Ovary (tissue), 9 donors: ENCODE measurements around the gene ANO6. TPM values are rescaled to one million over a fixed set of nuclear protein-coding genes. Genes with fewer than 3 reads are reported as not detected.
"Not testable (repeated sequence)": the region's sequence is repeated elsewhere in the genome, so short reads cannot be mapped to it uniquely, and the experiment has no call there.

ENCODE experiments used
- DNase-seq, 5 donors: peaks; one replicate each; pipeline ENCODE4 v3.0.0-alpha.2; 2019 to 2020
- H3K27ac ChIP-seq, 2 donors: fragments of 200-600 bp; one replicate each; pipeline versions ENCODE4 v1.5.1 to v1.8.0; 2019 to 2022
- H3K27me3 ChIP-seq: fragments of 200-600 bp; one replicate; pipeline ENCODE4 v1.8.0; 2022
- H3K36me3 ChIP-seq: fragments of 200-600 bp; sonication (generic); one replicate; pipeline ENCODE4 v1.5.1; 2019
- H3K4me1 ChIP-seq: one replicate; pipeline ENCODE4 v1.8.1; 2013; ENCODE audit warnings: mild to moderate bottlenecking, moderate library complexity; ENCODE audit not compliant: insufficient read depth
- H3K4me3 ChIP-seq: fragments of 200-600 bp; sonication (generic); one replicate; pipeline ENCODE4 v1.5.1; 2017
- H3K9me3 ChIP-seq, 2 donors: fragments of 200-600 bp in 1 of 2; sonication (generic) in 1 of 2; one replicate each; pipeline versions ENCODE4 v1.5.1 to v1.8.1; 2013 to 2019; ENCODE audit warnings: mild to moderate bottlenecking in 1 of 2, moderate library complexity in 1 of 2
- CTCF ChIP-seq, 3 donors: fragments of 450-650 bp in 2 of 3; fragments of 200-600 bp in 1 of 3; IDR thresholded peaks; one replicate each; pipeline versions ENCODE4 v1.5.1 to v1.8.0; 2016 to 2022; ENCODE audit warnings: antibody characterized with exemption in 3 of 3, mild to moderate bottlenecking in 1 of 3
- EP300 ChIP-seq: sonication (generic); formaldehyde crosslinking; IDR thresholded peaks from one replicate; pipeline ENCODE4 v1.6.1; 2017; ENCODE audit warnings: antibody characterized with exemption
- POLR2A ChIP-seq: fragments of 450-650 bp; IDR thresholded peaks from one replicate; pipeline ENCODE4 v1.6.1; 2017; ENCODE audit warnings: antibody characterized with exemption, mild to moderate bottlenecking, moderate library complexity
- WGBS, 3 donors: extraction: QIAGEN DNeasy Blood & Tissue Kit in 1 of 3; methylation state at CpG; one replicate each; pipeline versions ENCODE4 v1.1.5 to v1.1.7; 2013 to 2017; 5-methylcytosine and 5-hydroxymethylcytosine counted together
- intact Hi-C, 4 donors: fragments of 100-400 bp; cut with DNase I; formaldehyde crosslinking; loops; one replicate each; pipeline versions ENCODE4 v1.11.0 to v1.15.1; 2022 to 2023
- polyA plus RNA-seq, 2 donors: library from polyadenylated mRNA; stranded (reverse); fragments of 200-250 nt in 1 of 2; fragments of 350-450 nt in 1 of 2; fragmentation: Illumina TruSeq in 1 of 2; extraction: RNeasy Lipid Tissue Mini Kit (QIAGEN cat#74804) in 1 of 2; gene quantifications; one replicate each; pipeline ENCODE4 v1.2.3, GENCODE V29; 2013 to 2014
- total RNA-seq, 7 donors: library from RNA; depleted of rRNA in 2 of 7; stranded (reverse); fragments of >200 nt in 2 of 7; fragmentation: NEBNext Ultra II Directional in 3 of 7; extraction: Animal tissue kit (Norgen Biotek cat#: 25700) in 3 of 7; gene quantifications; one replicate each; pipeline versions ENCODE4 v1.1.0 to v1.2.4, GENCODE V29; 2016 to 2023
- donor health status: DM: no; HTN: no; CAD: no; lungs with moderate emphysema.
- donor health status: DM: no; HTN: no; CAD: no.
- donor health status: Bipolar disorder and iron deficiency.
- donor health status: DM: yes; HTN: yes; CAD: no.
- donor health status: DM: no; HTN: no; CAD: no.
- donor health status: DM: yes; HTN: yes; CAD: no.

ANO6 gene
- total and polyA plus RNA-seq, 9 donors, result 38.8 to 88.5 (median 63.2) TPM

GRCh38 chr12:45388545-45388944 is 172.7 kb downstream of the ANO6 start:
- Histone ChIP-seq H3K36me3 (no peaks in the 10 kb centered on the region), H3K9me3 (no peaks in the 10 kb centered on the region), H3K27ac (no peak overlapping the region), H3K27me3 (no peaks in the 10 kb centered on the region), H3K4me1 (no peaks in the 10 kb centered on the region), H3K4me3 (no peak overlapping the region)
- intact Hi-C loops, result loop anchor here in 3 of 4 donors (10.0 kb wide), 1 partner anchor 174 kb away; the partner anchor contains the start of gene ANO6 (in 3 of the 3)
- DNase-seq, result peak in 3 of 5 donors; percentile 20 to 58 (median 47)
- WGBS, 3 donors, result 5 to 12% (median 7%) methylated on average over 1 of the region's 1 CpG
- TF ChIP-seq CTCF (IDR thresholded peaks at IDR 0.05) (peak; percentile 36 to 59 (median 52)), POLR2A (no peak), EP300 (no peak)

GRCh38 chr12:45389426-45389825 is 173.5 kb downstream of the ANO6 start:
- H3K27me3 ChIP-seq, result no peaks in the 10 kb centered on the region
- TF ChIP-seq CTCF (IDR thresholded peaks at IDR 0.05), result no peak
- TF ChIP-seq EP300, result no peak
- no peak for TF ChIP-seq POLR2A
- no peaks in the 10 kb centered on the region for H3K36me3 ChIP-seq
- H3K4me3 ChIP-seq, result no peak overlapping the region
- no peak overlapping the region for H3K27ac ChIP-seq
- no peak for DNase-seq
- H3K4me1 ChIP-seq, result no peaks in the 10 kb centered on the region
- no peaks in the 10 kb centered on the region for H3K9me3 ChIP-seq
- 88 to 92% (median 90%) methylated on average over 3 of the region's 3 CpGs for WGBS, 3 donors
- intact Hi-C loops, result loop anchor here in 3 of 4 donors (10.0 kb wide), 1 partner anchor 175 kb away; the partner anchor contains the start of gene ANO6 (in 3 of the 3)

DNA sequence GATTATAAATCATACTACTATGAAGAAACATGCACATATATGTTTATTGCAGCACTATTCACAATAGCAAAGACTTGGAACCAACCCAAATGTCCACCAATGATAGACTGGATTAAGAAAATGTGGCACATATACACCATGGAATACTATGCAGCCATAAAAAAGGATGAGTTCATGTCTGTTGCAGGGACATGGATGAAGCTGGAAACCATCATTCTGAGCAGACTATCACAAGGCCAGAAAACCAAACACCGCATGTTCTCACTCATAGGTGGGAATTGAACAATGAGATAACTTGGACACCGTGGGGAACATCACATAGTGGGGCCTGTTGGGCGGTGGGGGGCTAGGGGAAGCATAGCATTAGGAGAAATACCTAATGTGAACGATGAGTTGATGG is 181.6 kb downstream of the ANO6 start:
- H3K9me3 ChIP-seq, H3K27me3 ChIP-seq, intact Hi-C loops, DNase-seq, H3K4me3 ChIP-seq, H3K27ac ChIP-seq, H3K4me1 ChIP-seq, H3K36me3 ChIP-seq: not testable (repeated sequence)
- WGBS, 3 donors, result 95 to 99% (median 99%) methylated on average over 4 of the region's 4 CpGs

- Histone ChIP-seq H3K36me3 (no peaks in the 10 kb centered on the region), H3K4me1 (peaks cover 3% of the 10 kb centered on the region), H3K27me3 (no peaks in the 10 kb centered on the region), H3K27ac (no peak overlapping the region), H3K4me3 (no peak overlapping the region), H3K9me3 (no peaks in the 10 kb centered on the region)
- WGBS, 3 donors, result 54 to 71% (median 68%) methylated on average over 4 of the region's 4 CpGs
- TF ChIP-seq POLR2A, result no peak
- no peak for TF ChIP-seq EP300
- no peak for TF ChIP-seq CTCF (IDR thresholded peaks at IDR 0.05)
- DNase-seq, result no peak
- intact Hi-C loops, result no loop called here
Measured at GRCh38 chr12:45398552-45398951, 182.7 kb downstream of the ANO6 start.

DNA sequence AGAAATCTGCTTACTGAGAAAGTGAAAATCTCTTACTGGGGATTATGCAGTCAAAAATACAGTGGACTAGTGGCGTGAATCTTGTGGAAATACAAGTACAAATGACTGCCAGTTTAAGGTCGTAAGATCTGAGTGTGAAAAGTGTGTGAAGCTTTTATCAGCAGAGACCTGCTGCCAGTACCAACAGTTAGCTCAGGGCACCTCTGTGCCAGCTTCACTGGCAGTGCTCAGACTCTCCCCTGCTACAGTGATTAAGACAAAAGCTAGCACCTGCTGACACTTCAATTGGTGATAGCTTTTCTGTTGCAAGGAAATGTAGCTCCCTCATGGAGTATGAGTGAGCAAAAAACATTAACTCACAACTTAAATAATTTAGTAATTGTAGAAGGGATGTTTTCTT is 185.1 kb downstream of the ANO6 start:
- DNase-seq, result no peak
- 83 to 92% (median 92%) methylated on average over 2 of the region's 2 CpGs for WGBS, 3 donors
- H3K9me3 ChIP-seq, result no peaks in the 10 kb centered on the region
- peaks cover 3% of the 10 kb centered on the region for H3K4me1 ChIP-seq
- H3K4me3 ChIP-seq, result no peak overlapping the region
- no peak overlapping the region for H3K27ac ChIP-seq
- no peak for TF ChIP-seq CTCF (IDR thresholded peaks at IDR 0.05)
- no peak for TF ChIP-seq POLR2A
- TF ChIP-seq EP300, result no peak
- intact Hi-C loops, result no loop called here
- no peaks in the 10 kb centered on the region for H3K36me3 ChIP-seq
- H3K27me3 ChIP-seq, result no peaks in the 10 kb centered on the region
